GM19455 (cell line): ENCODE data around the gene ISYNA1.

Experiments
- ATAC-seq: cut with Tn5 transposase; IDR thresholded peaks from one replicate; pipeline ENCODE4 v1.9.1; 2021; ENCODE audit not compliant: unreplicated experiment

The ISYNA1 gene

GRCh38 chr19:18445262-18445948, 7.5 kb upstream of the ISYNA1 start:
- ATAC-seq: no peak

DNA sequence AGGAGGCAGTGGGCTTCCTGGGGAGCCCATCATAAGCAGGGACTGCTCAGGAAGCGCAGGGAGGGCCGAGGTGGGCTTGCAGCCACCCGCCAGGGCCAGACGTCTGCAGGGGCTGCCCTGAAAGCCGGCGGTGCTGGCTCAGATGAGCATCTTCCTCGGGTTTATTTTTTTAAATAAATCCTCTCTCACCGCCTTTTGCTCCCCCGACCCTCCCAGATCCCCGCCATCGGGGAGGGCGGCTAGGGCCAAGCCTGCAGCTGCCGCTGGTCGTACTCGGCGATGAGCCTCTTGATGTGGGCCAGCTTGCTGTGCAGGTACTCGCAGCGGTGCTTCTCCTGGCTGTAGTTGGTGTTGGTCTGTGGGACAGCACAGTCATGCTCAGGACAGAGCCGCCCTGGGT, 6.6 kb upstream of the ISYNA1 start:
- no peak for ATAC-seq

GRCh38 chr19:18443831-18444230, 5.9 kb upstream of the ISYNA1 start:
- ATAC-seq: no peak

GRCh38 chr19:18443406-18443805, 5.5 kb upstream of the ISYNA1 start:
- ATAC-seq: no peak

- ATAC-seq: no peak
Observed at GRCh38 chr19:18442941-18443340, 5.0 kb upstream of the ISYNA1 start.

DNA sequence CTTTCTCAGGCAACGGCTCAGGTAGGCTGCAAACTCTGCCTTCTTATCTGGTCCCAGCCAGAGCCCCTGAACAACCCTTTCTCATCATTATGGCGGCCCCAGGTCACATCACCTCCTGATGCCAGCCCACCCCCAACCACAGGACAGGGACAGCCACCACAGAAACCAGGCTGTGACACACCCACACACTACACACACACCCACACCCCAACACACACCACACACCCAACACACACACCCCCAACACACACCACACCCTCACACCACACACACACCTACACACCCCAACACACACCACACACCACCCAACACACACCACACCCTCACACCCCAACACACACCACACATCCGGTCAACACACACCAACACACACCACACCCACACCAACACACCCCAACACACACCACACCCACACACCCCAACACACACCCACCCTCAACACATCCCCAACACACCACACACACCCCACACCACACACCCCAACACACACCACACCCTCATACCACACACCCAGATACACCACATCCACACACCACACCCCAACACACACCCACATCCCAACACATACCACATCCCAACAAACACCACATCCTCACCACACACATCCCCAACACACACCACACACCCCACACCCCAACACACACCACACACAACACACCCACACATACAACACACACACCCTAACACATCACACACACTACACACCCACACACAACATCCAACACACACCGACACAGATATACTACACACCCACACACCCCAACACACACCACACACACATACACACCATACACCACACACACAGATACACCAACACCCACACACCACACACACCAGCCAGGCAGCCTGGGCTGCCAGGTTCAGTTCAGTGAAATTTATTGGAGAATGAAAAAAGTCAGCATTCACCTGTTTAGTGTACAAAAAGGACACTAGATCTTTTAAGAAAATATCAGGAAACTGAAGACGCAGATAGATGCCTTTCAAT, 4.2 kb upstream of the ISYNA1 start:
- ATAC-seq: no peak

DNA sequence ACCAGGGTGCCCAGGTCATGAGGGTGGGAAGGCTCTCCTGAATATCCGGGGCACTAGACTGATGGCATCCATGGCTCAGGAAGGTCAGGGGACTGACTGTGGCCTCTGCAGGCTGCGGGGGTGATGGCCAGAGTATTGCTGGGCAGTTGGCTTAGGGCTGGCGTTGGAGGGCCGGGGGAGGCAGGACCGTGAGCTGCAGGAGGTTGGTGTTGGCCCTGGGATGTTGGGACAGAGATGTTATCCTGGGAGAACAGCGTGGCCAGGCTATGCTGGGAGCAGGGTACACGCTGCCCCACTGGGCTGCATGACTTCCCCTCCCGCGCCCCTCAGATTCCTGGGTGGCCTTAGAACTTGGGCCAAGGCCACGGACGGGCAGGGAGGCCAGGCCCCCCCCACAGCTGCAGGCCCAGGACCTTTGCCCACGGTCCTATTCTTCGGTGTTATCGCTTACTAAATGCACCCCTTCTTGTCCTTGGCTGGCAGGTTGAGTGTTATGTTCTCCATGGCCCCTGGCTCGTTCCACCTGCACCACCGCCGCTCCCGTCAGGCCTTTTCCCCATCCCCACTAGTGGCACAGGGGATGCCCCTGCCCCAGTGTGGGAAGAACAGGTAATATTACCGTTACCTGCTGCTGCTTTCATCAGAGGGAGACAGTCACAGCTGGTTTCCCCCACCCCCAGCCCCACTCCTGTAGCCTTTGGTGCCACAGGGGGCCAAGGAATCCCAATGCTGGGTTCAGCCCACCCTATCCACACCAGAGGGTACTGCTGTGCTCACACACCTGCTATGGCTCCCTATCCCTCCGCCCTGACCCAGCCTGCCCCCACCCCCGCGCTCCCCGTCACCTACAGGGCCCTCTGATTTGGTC, 3.2 kb upstream of the ISYNA1 start:
- ATAC-seq: no peak

GRCh38 chr19:18440415-18440877, 2.5 kb upstream of the ISYNA1 start:
- ATAC-seq: no peak

- ATAC-seq: no peak
Observed at GRCh38 chr19:18439910-18440237, 1.9 kb upstream of the ISYNA1 start.

GRCh38 chr19:18439025-18439909, 1.3 kb upstream of the ISYNA1 start:
- ATAC-seq: no peak

DNA sequence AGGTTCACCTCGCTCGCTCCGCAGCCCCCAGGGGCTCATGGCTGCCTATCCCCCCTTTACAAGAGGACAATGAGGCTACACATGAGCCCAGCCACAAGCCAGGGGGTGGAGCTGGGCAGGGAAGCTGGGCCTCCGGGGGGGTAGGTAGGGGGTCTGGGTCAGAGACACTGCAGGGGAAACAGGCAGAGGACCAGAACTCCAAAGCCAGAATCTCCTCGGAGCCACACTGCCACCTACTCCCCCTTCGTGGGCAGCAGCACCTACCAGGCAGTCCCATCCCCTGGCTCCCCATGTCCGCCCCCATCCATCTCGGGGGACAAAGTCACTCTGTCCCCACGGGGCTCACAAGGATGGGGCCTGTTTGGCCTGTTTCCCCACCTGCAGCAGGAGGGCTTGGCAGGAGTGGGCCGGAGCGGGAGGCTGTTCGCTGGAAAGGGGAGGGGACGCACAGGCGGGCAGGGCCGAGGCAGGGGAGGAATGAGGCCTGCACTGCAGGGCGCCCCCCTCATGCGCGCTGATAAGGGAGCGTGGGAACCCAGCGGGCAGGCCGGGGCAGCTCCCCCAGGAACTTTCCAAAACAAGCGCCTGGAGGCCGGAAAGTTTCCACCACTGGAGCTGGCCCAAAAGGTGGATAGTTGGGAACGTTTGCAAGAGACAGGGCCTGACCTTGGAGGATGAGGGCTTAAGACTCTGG, 545 bp upstream of the ISYNA1 start:
- ATAC-seq: no peak

DNA sequence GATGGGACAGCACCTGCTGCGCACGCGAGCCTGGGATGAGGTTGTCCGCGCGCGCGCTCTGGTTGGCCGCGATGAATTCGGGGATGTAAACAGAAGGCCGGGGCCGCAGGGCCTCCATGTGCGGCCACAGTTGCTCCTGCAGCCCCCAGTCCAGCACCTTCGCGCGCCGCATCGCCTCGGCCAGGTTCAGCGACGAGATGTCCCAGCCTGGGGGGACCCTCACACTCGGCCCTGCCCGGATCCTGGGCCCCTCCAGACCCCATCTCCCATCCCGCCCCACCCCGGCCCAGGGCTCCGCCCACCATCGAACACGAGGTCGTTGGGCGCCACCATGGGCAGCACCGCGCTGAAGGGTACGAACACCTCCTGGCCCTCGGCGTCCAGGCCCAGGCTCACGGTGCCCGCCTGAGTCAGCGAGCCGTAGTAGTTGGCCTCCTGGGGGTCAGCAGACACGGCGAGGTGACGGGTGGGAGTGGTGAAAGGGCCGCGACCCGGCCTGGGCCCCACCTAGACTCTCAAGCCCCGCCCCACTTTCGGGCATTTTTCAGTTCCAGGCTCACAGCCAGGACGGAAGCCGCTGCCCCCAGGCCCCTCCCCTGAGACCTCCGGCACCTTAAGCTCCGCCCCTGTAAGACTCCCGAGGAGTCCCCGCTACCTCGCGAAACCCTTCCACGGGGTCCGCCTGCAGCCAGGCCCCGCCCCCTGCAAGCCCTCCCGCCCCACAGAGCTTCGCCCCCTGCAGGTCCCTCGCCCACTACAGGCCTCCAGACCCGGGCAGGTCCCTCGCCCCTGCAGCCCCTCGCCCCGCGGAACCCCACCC, 1.1 kb downstream of the ISYNA1 start:
- no peak for ATAC-seq

DNA sequence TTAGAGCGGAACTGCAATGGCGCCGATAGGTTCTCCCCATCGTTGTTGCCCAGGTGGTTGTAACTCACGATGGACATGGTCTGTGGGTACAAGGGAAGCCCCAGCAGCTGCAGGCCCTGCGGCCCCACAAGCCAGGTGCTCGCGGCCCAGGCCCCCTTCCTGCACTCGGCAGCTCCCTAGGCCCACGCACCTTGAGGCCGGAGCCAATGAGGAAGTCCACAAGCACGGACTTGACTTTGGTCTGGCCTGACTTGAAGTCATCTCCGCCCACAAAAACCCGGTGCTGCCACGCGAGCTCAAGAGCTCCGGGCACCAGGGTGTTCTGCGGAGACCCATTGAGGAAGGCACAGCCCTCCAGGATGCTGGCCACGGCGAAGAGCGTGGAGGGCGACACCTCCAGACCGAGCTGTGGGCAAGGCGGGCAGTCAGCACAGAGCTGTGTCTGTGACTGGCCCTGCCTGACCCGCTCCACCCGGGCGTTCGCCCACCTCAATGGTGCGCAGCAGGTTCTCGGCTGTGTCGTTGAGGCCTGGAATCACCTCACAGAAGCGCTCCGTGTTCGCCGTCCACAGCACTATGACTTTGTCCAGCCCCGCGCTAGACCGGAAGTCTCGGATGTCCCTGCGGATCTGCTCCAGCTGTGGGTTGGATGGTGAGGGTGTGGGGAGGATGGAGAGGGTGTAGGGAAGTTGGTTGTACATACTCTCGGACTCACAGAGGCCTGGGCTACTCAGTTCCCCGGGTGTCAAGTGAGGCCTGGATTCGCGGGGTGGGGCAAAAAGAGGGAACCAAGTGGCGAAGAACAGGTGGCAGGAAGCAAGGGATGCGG, 1.9 kb downstream of the ISYNA1 start:
- ATAC-seq: no peak

DNA sequence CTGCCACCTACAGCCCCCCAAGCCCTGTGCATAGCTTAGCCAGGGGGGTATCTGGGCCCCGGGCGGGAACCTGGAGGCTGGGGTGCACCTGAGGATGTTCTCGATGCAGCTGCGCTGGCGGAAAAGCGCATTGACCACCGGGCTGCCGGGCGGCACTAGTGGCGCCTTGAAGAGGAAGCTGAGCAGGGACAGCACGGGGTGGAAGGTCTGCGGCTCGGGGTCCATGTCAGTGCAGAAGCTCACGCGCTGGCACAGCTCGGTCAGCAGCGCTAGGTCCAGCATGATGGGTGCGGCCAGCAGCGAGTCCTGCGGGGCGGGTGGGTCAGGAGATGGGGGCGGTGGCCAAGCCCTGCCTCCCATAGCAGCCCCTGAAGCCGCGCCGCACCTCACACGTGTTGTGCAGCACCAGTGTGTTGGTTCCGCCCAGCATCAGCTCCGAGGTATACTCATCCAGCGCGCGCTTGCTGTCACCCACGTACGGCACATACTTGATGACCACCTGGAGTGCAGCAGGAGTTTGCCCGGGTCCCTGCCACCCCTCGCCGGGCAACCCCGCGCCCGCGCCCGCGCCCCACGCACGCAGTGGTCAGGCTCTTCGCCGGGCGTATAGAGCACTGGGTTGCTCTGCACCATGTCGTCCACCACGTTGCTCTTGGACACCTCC, 2.6 kb downstream of the ISYNA1 start:
- no peak for ATAC-seq

GRCh38 chr19:18434411-18435175, 3.3 kb downstream of the ISYNA1 start:
- no peak for ATAC-seq

DNA sequence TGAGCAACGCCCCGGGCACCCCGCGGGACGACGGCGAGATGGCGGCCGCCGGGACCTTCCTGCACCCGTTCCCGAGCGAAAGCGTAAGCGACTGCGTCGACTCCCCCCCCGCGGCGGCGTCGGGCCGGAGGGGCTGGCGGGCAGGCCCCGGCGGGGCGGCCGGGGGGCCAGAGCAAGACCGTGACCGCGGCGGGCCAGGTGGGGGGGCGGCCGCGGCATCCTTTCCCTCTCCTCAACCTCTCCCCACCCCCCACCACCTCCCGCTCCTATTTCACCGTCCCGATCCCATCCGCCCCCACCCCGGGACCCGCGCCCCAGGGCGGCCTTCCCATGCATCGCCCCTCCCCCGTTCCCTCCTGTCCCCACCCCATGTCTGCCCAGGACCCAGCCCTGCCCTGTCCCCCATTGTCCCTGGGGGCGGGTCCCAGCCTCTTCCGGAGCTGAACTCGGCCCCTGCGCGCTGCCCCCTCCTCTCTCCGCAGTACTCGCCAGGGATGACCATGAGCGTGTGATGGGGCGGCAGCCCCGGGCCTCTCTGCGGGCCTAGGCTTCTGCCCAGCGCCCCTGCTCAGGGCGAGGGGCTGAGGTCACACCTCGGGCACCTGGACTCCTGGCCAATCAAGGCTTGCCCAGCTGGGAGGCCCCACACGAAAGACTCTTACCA, 4.1 kb downstream of the ISYNA1 start:
- ATAC-seq: no peak
